ENCODE measurements around the gene ABCA6.

Gene ABCA6

GRCh38 chr17:69122065-69122464 lies 19.6 kb downstream of the ABCA6 start:
- Histone ChIP-seq H3K27ac (ENCODE audit: low read depth, low read length) (no peak overlapping the region), H3K79me2 (ENCODE audit: control insufficient read depth, low read length) (no peaks in the 10 kb centered on the region), H3K4me1 (ENCODE audit: control insufficient read depth, low read length) (no peaks in the 10 kb centered on the region), H3K4me3 (ENCODE audit: low read length) (no peak overlapping the region), H3K9me3 (ENCODE audit: control insufficient read depth, insufficient read depth, low read length) (no peaks in the 10 kb centered on the region), H3K9me2 (replicated peaks; ENCODE audit: control insufficient read depth, low read length) (no peaks in the 10 kb centered on the region; the same call in 1 of the 2 replicates), H3K36me3 (ENCODE audit: control insufficient read depth, low read length) (no peaks in the 10 kb centered on the region), H3K4me2 (ENCODE audit: low read length) (no peak overlapping the region), H3F3A (ENCODE audit: control insufficient read depth, insufficient read depth) (no peaks in the 10 kb centered on the region), H3K27me3 (ENCODE audit: control insufficient read depth, low read length) (peaks cover 10% of the 10 kb centered on the region), H4K20me1 (ENCODE audit: control insufficient read depth, insufficient read depth, low read depth, low read length) (no peaks in the 10 kb centered on the region)
- no peak for TF ChIP-seq EZH2phosphoT487 (IDR thresholded peaks at IDR 0.05; ENCODE audit: borderline replicate concordance, low read length)
- TF ChIP-seq, protein P1, sequence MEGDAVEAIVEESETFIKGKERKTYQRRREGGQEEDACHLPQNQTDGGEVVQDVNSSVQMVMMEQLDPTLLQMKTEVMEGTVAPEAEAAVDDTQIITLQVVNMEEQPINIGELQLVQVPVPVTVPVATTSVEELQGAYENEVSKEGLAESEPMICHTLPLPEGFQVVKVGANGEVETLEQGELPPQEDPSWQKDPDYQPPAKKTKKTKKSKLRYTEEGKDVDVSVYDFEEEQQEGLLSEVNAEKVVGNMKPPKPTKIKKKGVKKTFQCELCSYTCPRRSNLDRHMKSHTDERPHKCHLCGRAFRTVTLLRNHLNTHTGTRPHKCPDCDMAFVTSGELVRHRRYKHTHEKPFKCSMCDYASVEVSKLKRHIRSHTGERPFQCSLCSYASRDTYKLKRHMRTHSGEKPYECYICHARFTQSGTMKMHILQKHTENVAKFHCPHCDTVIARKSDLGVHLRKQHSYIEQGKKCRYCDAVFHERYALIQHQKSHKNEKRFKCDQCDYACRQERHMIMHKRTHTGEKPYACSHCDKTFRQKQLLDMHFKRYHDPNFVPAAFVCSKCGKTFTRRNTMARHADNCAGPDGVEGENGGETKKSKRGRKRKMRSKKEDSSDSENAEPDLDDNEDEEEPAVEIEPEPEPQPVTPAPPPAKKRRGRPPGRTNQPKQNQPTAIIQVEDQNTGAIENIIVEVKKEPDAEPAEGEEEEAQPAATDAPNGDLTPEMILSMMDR (IDR thresholded peaks at IDR 0.05; ENCODE audit: low read depth, low read length, poor library complexity, severe bottlenecking) = no peak

DNA sequence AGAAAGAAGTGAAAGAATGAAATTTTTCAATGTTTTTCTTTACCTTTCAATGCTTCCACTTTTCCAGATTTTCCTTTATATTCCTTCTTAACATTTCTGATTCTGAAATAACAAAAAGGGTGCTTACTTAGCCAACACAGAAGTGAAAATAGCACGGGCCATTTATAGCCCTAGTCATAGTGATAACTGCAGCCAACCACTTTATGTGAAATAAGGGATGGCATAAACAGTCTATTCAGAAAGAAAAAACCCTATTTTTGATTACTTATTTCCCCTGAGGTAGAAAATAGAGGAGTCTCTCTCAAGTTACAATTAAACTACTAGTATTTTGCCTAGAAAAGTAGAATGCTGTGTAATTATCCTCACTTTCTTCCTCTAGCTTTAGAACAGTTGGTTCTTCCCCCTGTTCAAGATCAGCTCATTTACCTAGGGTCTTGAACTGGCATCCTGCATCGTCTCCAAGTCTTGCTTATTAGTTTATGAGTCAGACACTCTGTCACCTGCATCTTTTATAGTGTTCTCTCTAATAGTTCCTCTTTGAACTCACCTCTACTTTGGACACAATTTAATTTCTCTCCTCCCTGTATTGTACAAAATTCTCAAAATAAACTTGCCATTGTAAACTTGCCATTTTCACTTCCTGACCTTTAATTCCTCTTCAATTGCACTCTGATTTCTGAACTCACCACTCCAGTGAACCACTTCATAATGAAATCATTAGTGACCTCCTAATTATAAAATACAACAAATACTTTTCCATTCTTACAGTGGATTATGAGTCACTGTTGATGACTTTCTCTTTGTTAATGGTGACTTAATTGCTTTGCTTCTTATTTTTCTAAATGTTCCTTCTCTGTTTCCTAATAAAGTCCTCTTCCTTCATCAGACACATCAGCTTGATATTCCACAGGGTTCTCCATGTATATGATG lies 23.6 kb downstream of the ABCA6 start:
- no peak overlapping the region for H3K27ac ChIP-seq (ENCODE audit: low read depth, low read length)
- no peaks in the 10 kb centered on the region for H3K9me3 ChIP-seq (ENCODE audit: control insufficient read depth, insufficient read depth, low read length)
- no peak overlapping the region for H3K4me2 ChIP-seq (ENCODE audit: low read length)
- TF ChIP-seq, protein P1 (IDR thresholded peaks at IDR 0.05; ENCODE audit: low read depth, low read length, poor library complexity, severe bottlenecking) = no peak
- TF ChIP-seq EZH2phosphoT487 (IDR thresholded peaks at IDR 0.05; ENCODE audit: borderline replicate concordance, low read length) = no peak
- no peaks in the 10 kb centered on the region for H3F3A ChIP-seq (ENCODE audit: control insufficient read depth, insufficient read depth)
- no peaks in the 10 kb centered on the region for H3K79me2 ChIP-seq (ENCODE audit: control insufficient read depth, low read length)
- no peaks in the 10 kb centered on the region; the same call in 1 of the 2 replicates for H3K9me2 ChIP-seq (replicated peaks; ENCODE audit: control insufficient read depth, low read length)
- H4K20me1 ChIP-seq (ENCODE audit: control insufficient read depth, insufficient read depth, low read depth, low read length) = no peaks in the 10 kb centered on the region
- H3K4me3 ChIP-seq (ENCODE audit: low read length) = no peak overlapping the region
- peaks cover 12% of the 10 kb centered on the region for H3K27me3 ChIP-seq (ENCODE audit: control insufficient read depth, low read length)
- no peaks in the 10 kb centered on the region for H3K36me3 ChIP-seq (ENCODE audit: control insufficient read depth, low read length)
- H3K4me1 ChIP-seq (ENCODE audit: control insufficient read depth, low read length) = no peaks in the 10 kb centered on the region

GRCh38 chr17:69111794-69112193 lies 29.9 kb downstream of the ABCA6 start:
- Histone ChIP-seq H3K4me2 (ENCODE audit: low read length) (no peak overlapping the region), H3K27ac (ENCODE audit: low read depth, low read length) (no peak overlapping the region), H3K9me3 (ENCODE audit: control insufficient read depth, insufficient read depth, low read length) (no peaks in the 10 kb centered on the region), H3K79me2 (ENCODE audit: control insufficient read depth, low read length) (no peaks in the 10 kb centered on the region), H3K9me2 (replicated peaks; ENCODE audit: control insufficient read depth, low read length) (no peaks in the 10 kb centered on the region), H3K4me3 (ENCODE audit: low read length) (no peak overlapping the region), H3F3A (ENCODE audit: control insufficient read depth, insufficient read depth) (no peaks in the 10 kb centered on the region), H3K36me3 (ENCODE audit: control insufficient read depth, low read length) (no peaks in the 10 kb centered on the region), H4K20me1 (ENCODE audit: control insufficient read depth, insufficient read depth, low read depth, low read length) (no peaks in the 10 kb centered on the region), H3K27me3 (ENCODE audit: control insufficient read depth, low read length) (0 out of 2 replicates have a peak, but pooled peaks cover 3% of the 10 kb centered on the region), H3K4me1 (ENCODE audit: control insufficient read depth, low read length) (no peaks in the 10 kb centered on the region)
- TF ChIP-seq EZH2phosphoT487 (IDR thresholded peaks at IDR 0.05; ENCODE audit: borderline replicate concordance, low read length) = no peak
- TF ChIP-seq, protein P1 (IDR thresholded peaks at IDR 0.05; ENCODE audit: low read depth, low read length, poor library complexity, severe bottlenecking) = no peak
